Measurements from ENCODE around the gene GALNT2. TPM values are rescaled to one million over a fixed set of nuclear protein-coding genes. Genes with fewer than 3 reads are reported as not detected.

GALNT2 gene
- total RNA-seq, 5 donors from 2014 or later (not counting 1 experiment from before 2014, with no cell fraction given): 22.2 to 29.7 (median 23.5) TPM

DNA sequence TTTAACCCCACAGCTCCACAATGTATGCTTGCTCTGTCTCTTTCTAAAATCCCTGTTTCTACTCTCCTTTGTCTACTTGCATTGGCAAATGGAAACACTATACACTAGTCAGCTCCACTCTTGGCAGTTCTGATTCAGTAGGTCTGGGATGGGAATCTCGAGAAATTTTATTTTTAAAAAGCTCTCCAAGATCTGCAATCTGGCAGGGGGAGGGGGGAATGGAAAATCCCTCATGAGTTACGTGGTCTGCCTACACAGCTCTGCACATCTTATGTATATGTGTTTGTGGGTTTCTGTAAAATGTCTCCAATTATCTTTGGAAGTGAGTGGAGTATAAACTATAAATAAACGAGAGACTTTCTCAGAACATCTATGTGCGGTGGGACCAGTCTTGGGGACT, 9.9 kb upstream of the GALNT2 start:
- H3K36me3 ChIP-seq (ENCODE audit: control insufficient read depth in 2 of 2, extremely low read depth in 1 of 2, insufficient read depth in 1 of 2, low read length in 1 of 2): no peaks in the 10 kb centered on the region
- Mint-ChIP-seq H3K27me3 (peaks cover 0 to 6% of the 10 kb centered on the region in 2 donors), H3K4me3 (no peak overlapping the region), H3K27ac (no peak overlapping the region), H3K36me3 (no peaks in the 10 kb centered on the region), H3K4me1 (no peaks in the 10 kb centered on the region), H3K9me3 (no peaks in the 10 kb centered on the region)
- ATAC-seq (replicated peaks in 1 of 4) (no peak), DNase-seq (no peak)
- no peak overlapping the region for H3K27ac ChIP-seq (ENCODE audit: low read length)
- WGBS (ENCODE audit: insufficient coverage): 75% methylated on average over 3 of the region's 4 CpGs
- no peak overlapping the region for H3K4me3 ChIP-seq (ENCODE audit: control insufficient read depth in 1 of 2, extremely low read depth in 1 of 2, low read length in 1 of 2)
- no peaks in the 10 kb centered on the region for H3K4me1 ChIP-seq (ENCODE audit: control insufficient read depth in 1 of 2, extremely low read depth in 1 of 2, insufficient read depth in 2 of 2, low read length in 2 of 2)
- H3K9me3 ChIP-seq: no peaks in the 10 kb centered on the region
- POLR2A ChIA-PET: no interaction called here
- CTCF ChIA-PET: no interaction called here
- peaks cover 0 to 6% of the 10 kb centered on the region in 2 experiments for H3K27me3 ChIP-seq (replicated peaks in 1 of 2; ENCODE audit: control insufficient read depth in 2 of 2, extremely low read depth in 1 of 2, insufficient read depth in 2 of 2, low read length in 1 of 2)

DNA sequence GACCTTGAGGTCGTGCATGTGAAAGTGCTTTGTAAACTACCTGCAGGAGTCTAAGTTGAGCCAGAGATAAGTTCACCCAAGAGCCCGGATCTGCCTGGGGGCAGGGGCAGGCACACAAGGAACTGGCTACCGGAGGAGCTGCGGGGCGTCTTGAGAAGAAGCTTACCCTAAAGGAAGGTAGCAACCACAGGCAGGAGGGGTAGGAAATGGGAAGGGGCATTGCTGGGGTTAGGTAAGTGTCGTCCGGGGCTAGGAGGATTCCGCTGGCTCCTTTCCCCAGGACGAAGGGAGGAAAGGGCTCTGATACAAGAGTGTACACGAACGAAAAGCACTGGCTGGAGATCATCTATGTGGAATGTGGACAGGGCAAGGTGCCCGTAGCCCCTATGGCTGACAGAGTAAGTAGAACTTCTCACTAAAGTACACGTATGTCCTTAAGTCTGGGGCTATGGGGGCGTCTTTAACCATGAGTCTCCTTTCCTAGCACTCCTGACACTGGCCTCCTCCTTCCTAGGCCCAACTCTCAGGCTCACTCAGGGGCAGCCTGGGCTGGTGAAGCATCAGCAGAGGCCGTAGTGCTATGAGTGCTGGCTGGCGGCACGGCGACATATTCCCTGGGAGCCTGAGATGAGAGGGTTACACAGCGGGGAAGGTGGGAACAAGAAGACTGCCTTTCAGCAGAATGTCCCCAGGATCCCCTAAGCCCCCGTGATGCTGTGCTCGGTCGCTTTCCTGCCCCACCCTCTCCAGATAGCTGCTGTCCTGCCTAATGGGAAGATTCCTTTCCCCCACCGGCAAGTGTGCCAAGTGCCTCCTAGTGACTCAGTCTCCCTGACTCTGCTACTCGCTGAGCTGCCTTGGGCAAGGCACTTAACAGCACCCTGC, 9.1 kb upstream of the GALNT2 start:
- no peak for ATAC-seq (replicated peaks in 1 of 4)
- Histone ChIP-seq H3K27me3 (replicated peaks in 1 of 2; ENCODE audit: control insufficient read depth in 2 of 2, extremely low read depth in 1 of 2, insufficient read depth in 2 of 2, low read length in 1 of 2) (peaks cover 0 to 6% of the 10 kb centered on the region in 2 experiments), H3K4me3 (ENCODE audit: control insufficient read depth in 1 of 2, extremely low read depth in 1 of 2, low read length in 1 of 2) (no peak overlapping the region), H3K36me3 (ENCODE audit: control insufficient read depth in 2 of 2, extremely low read depth in 1 of 2, insufficient read depth in 1 of 2, low read length in 1 of 2) (no peaks in the 10 kb centered on the region), H3K9me3 (no peaks in the 10 kb centered on the region), H3K27ac (ENCODE audit: low read length) (no peak overlapping the region), H3K4me1 (ENCODE audit: control insufficient read depth in 1 of 2, extremely low read depth in 1 of 2, insufficient read depth in 2 of 2, low read length in 2 of 2) (no peaks in the 10 kb centered on the region)
- ChIA-PET CTCF (no interaction called here), POLR2A (no interaction called here)
- 90% methylated on average over 19 of the region's 24 CpGs for WGBS (ENCODE audit: insufficient coverage)
- no peak overlapping the region for H3K27ac Mint-ChIP-seq
- H3K4me1 Mint-ChIP-seq: no peaks in the 10 kb centered on the region
- no peak overlapping the region for H3K4me3 Mint-ChIP-seq
- H3K36me3 Mint-ChIP-seq: no peaks in the 10 kb centered on the region
- DNase-seq: no peak
- H3K9me3 Mint-ChIP-seq: no peaks in the 10 kb centered on the region
- peaks cover 0 to 6% of the 10 kb centered on the region in 2 donors for H3K27me3 Mint-ChIP-seq

DNA sequence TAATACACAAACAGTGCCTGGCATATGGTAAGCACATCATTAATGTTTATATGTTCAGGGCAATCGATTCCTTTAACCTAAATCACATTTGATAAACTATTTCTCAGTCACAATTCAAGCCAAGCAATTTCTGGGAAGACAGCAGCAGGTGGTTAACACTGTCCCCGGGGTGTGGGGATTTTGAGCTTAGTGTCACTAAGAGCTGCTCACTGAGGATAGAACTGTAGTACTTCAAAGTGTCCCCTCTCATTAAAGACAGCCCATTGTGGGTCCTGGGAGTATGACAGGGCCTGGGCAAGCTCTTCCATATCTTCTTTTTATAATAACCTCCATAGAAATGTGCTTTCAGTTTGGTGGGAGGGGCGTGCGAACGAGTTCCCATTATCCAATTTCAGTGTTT, 8.4 kb upstream of the GALNT2 start:
- H3K9me3 ChIP-seq: no peaks in the 10 kb centered on the region
- no peaks in the 10 kb centered on the region for H3K9me3 Mint-ChIP-seq
- POLR2A ChIA-PET: no interaction called here
- peaks cover 0 to 6% of the 10 kb centered on the region in 2 donors for H3K27me3 Mint-ChIP-seq
- WGBS (ENCODE audit: insufficient coverage): no CpG with 5 or more reads among the region's 5 CpGs
- peaks cover 0 to 6% of the 10 kb centered on the region in 2 experiments for H3K27me3 ChIP-seq (replicated peaks in 1 of 2; ENCODE audit: control insufficient read depth in 2 of 2, extremely low read depth in 1 of 2, insufficient read depth in 2 of 2, low read length in 1 of 2)
- H3K27ac Mint-ChIP-seq: no peak overlapping the region
- H3K36me3 Mint-ChIP-seq: no peaks in the 10 kb centered on the region
- no peak for ATAC-seq (replicated peaks in 1 of 4)
- H3K4me3 Mint-ChIP-seq: no peak overlapping the region
- H3K4me1 Mint-ChIP-seq: no peaks in the 10 kb centered on the region
- no peak overlapping the region for H3K4me3 ChIP-seq (ENCODE audit: control insufficient read depth in 1 of 2, extremely low read depth in 1 of 2, low read length in 1 of 2)
- DNase-seq: no peak
- H3K27ac ChIP-seq (ENCODE audit: low read length): no peak overlapping the region
- CTCF ChIA-PET: no interaction called here
- no peaks in the 10 kb centered on the region for H3K4me1 ChIP-seq (ENCODE audit: control insufficient read depth in 1 of 2, extremely low read depth in 1 of 2, insufficient read depth in 2 of 2, low read length in 2 of 2)
- no peaks in the 10 kb centered on the region for H3K36me3 ChIP-seq (ENCODE audit: control insufficient read depth in 2 of 2, extremely low read depth in 1 of 2, insufficient read depth in 1 of 2, low read length in 1 of 2)

DNA sequence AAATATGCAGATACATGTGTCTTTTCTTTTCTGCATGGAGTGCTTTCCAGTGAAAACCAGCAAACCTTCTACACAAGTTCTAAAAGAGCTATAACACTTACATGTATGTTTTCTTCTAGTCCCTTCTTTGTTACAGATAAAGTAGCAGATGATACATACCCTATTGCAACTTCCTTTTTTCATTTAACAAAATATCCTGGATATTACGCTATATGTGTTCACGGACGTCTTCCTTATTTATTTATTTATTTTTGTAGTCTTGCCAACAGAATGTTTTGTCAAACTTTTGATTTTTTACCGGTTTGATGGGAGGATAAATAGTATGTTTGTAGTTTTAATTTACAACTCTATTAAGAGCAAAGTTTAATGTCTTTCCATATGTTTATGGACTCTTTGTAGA, 5.2 kb upstream of the GALNT2 start:
- CTCF ChIA-PET: no interaction called here
- no peaks in the 10 kb centered on the region for H3K9me3 Mint-ChIP-seq
- no peak overlapping the region for H3K4me3 ChIP-seq (ENCODE audit: control insufficient read depth in 1 of 2, extremely low read depth in 1 of 2, low read length in 1 of 2)
- DNase-seq (no peak), ATAC-seq (replicated peaks in 1 of 4) (no peak)
- H3K4me1 Mint-ChIP-seq: peaks cover 8 to 11% (median 8%) of the 10 kb centered on the region in 3 donors
- no peak overlapping the region for H3K4me3 Mint-ChIP-seq
- H3K36me3 ChIP-seq (ENCODE audit: control insufficient read depth in 2 of 2, extremely low read depth in 1 of 2, insufficient read depth in 1 of 2, low read length in 1 of 2): no peaks in the 10 kb centered on the region
- H3K27me3 Mint-ChIP-seq: peaks cover 0 to 6% of the 10 kb centered on the region in 2 donors
- no peak overlapping the region for H3K27ac Mint-ChIP-seq
- H3K36me3 Mint-ChIP-seq: no peaks in the 10 kb centered on the region
- H3K4me1 ChIP-seq (ENCODE audit: control insufficient read depth in 1 of 2, extremely low read depth in 1 of 2, insufficient read depth in 2 of 2, low read length in 2 of 2): peaks cover 4 to 7% of the 10 kb centered on the region in 2 experiments
- no peak overlapping the region for H3K27ac ChIP-seq (ENCODE audit: low read length)
- no peaks in the 10 kb centered on the region for H3K9me3 ChIP-seq
- H3K27me3 ChIP-seq (replicated peaks in 1 of 2; ENCODE audit: control insufficient read depth in 2 of 2, extremely low read depth in 1 of 2, insufficient read depth in 2 of 2, low read length in 1 of 2): peaks cover 0 to 4% of the 10 kb centered on the region in 2 experiments
- no CpG with 5 or more reads among the region's 4 CpGs for WGBS (ENCODE audit: insufficient coverage)
- POLR2A ChIA-PET: no interaction called here

DNA sequence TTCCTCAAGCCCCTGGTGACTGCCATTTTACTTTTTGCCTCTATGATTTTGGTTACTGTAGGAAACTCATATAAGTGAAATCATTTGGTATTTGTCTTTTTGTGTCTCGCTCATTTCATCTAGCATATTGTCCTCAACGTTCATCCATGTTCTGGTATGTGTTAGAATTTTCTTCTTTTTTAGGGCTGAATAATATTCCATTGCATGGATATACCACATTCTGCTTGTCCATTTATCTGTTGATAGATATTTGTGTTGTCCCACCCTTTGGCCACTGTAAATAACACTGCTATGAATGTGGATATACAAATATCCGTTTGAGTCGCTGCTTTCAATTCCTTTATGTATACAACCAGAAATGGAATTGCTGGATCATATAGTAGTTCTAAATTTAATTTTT, 4.5 kb upstream of the GALNT2 start:
- Mint-ChIP-seq H3K4me1 (peaks cover 8 to 11% (median 8%) of the 10 kb centered on the region in 3 donors), H3K9me3 (no peaks in the 10 kb centered on the region)
- CTCF ChIA-PET: no interaction called here

DNA sequence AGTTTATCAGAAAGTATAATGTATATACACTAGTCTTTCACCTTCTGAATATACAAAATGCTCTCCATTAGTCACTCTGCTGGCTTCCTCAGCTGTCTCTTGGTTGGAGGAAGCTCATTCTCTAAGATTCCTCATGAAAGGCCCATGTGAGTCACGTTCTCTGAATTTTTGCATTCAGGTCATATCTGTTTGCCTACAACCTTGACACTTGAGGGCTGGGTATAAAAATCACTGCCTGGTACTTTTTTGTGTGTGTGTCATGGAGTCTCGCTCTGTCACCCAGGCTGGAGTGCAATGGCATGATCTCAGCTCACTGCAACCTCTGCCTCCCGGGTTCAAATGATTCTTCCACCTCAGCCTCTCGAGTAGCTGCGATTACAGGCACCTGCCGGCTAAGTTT, 2.8 kb upstream of the GALNT2 start:
- H3K9me3 Mint-ChIP-seq: no peaks in the 10 kb centered on the region
- no peaks in the 10 kb centered on the region for H3K27me3 ChIP-seq (replicated peaks in 1 of 2; ENCODE audit: control insufficient read depth in 2 of 2, extremely low read depth in 1 of 2, insufficient read depth in 2 of 2, low read length in 1 of 2)
- H3K27me3 Mint-ChIP-seq: peaks cover 0 to 6% of the 10 kb centered on the region in 2 donors
- ChIA-PET CTCF (no interaction called here), POLR2A (no interaction called here)
- H3K27ac ChIP-seq (ENCODE audit: low read length): no peak overlapping the region
- H3K4me3 ChIP-seq (ENCODE audit: control insufficient read depth in 1 of 2, extremely low read depth in 1 of 2, low read length in 1 of 2): no peak overlapping the region
- peaks cover 11 to 16% of the 10 kb centered on the region in 2 experiments for H3K4me1 ChIP-seq (ENCODE audit: control insufficient read depth in 1 of 2, extremely low read depth in 1 of 2, insufficient read depth in 2 of 2, low read length in 2 of 2)
- H3K4me1 Mint-ChIP-seq: peaks cover 18 to 24% (median 19%) of the 10 kb centered on the region in 3 donors
- DNase-seq (no peak), ATAC-seq (replicated peaks in 1 of 4) (no peak)
- H3K36me3 Mint-ChIP-seq: no peaks in the 10 kb centered on the region
- no peak overlapping the region for H3K4me3 Mint-ChIP-seq
- 100% methylated on average over 3 of the region's 6 CpGs for WGBS (ENCODE audit: insufficient coverage)
- H3K36me3 ChIP-seq (ENCODE audit: control insufficient read depth in 2 of 2, extremely low read depth in 1 of 2, insufficient read depth in 1 of 2, low read length in 1 of 2): no peaks in the 10 kb centered on the region
- no peak overlapping the region for H3K27ac Mint-ChIP-seq
- no peaks in the 10 kb centered on the region for H3K9me3 ChIP-seq

More for the DNA sequence above, 4.5 kb upstream of the GALNT2 start:
- Mint-ChIP-seq H3K27me3 (peaks cover 0 to 6% of the 10 kb centered on the region in 2 donors), H3K36me3 (no peaks in the 10 kb centered on the region), H3K4me3 (no peak overlapping the region), H3K27ac (no peak overlapping the region)
- peaks cover 0 to 4% of the 10 kb centered on the region in 2 experiments for H3K27me3 ChIP-seq (replicated peaks in 1 of 2; ENCODE audit: control insufficient read depth in 2 of 2, extremely low read depth in 1 of 2, insufficient read depth in 2 of 2, low read length in 1 of 2)
- no CpG with 5 or more reads among the region's 4 CpGs for WGBS (ENCODE audit: insufficient coverage)
- ATAC-seq (replicated peaks in 1 of 4) (no peak), DNase-seq (no peak)
- H3K4me1 ChIP-seq (ENCODE audit: control insufficient read depth in 1 of 2, extremely low read depth in 1 of 2, insufficient read depth in 2 of 2, low read length in 2 of 2): peaks cover 4 to 7% of the 10 kb centered on the region in 2 experiments
- H3K36me3 ChIP-seq (ENCODE audit: control insufficient read depth in 2 of 2, extremely low read depth in 1 of 2, insufficient read depth in 1 of 2, low read length in 1 of 2): no peaks in the 10 kb centered on the region
- H3K4me3 ChIP-seq (ENCODE audit: control insufficient read depth in 1 of 2, extremely low read depth in 1 of 2, low read length in 1 of 2): no peak overlapping the region
- no peak overlapping the region for H3K27ac ChIP-seq (ENCODE audit: low read length)
- POLR2A ChIA-PET: no interaction called here
- H3K9me3 ChIP-seq: no peaks in the 10 kb centered on the region

All from T-cell (primary cell).